Spleen (tissue), 11 donors: ENCODE measurements around the gene SLC25A29. TPM values are rescaled to one million over a fixed set of nuclear protein-coding genes. Genes with fewer than 3 reads are reported as not detected.

Experiments
- DNase-seq: peaks from one replicate; pipeline ENCODE4 v3.0.0-alpha.2; 2020
- H3K27ac ChIP-seq, 8 donors: fragments of 200-600 bp; sonication (generic) in 7 of 8; 1 replicate in 4 of 8; 2 replicates in 4 of 8; pipeline versions ENCODE4 v1.5.0 to v1.8.0; 2016 to 2021; ENCODE audit warnings: inconsistent platforms in 4 of 8, mild to moderate bottlenecking in 4 of 8, moderate library complexity in 1 of 8
- H3K27me3 ChIP-seq, 7 donors: fragments of 200-600 bp; sonication (generic) in 6 of 7; replicated peaks in 1 of 7; 1 replicate in 4 of 7; 2 replicates in 3 of 7; pipeline versions ENCODE4 v1.5.0 to v1.8.0; 2016 to 2021; ENCODE audit warnings: inconsistent platforms in 3 of 7, mild to moderate bottlenecking in 1 of 7
- H3K36me3 ChIP-seq, 6 donors: fragments of 200-600 bp; sonication (generic) in 5 of 6; 1 replicate in 4 of 6; 2 replicates in 2 of 6; pipeline versions ENCODE4 v1.5.0 to v1.8.0; 2016 to 2021; ENCODE audit warnings: inconsistent platforms in 2 of 6
- H3K4me1 ChIP-seq, 6 donors: fragments of 200-600 bp; sonication (generic) in 5 of 6; 1 replicate in 3 of 6; 2 replicates in 3 of 6; pipeline versions ENCODE4 v1.5.0 to v1.8.0; 2016 to 2021; ENCODE audit warnings: inconsistent platforms in 3 of 6
- H3K4me3 ChIP-seq, 8 donors: fragments of 200-600 bp; sonication (generic) in 7 of 8; 1 replicate in 4 of 8; 2 replicates in 4 of 8; pipeline versions ENCODE4 v1.5.0 to v1.8.0; 2016 to 2021; ENCODE audit warnings: inconsistent platforms in 4 of 8, mild to moderate bottlenecking in 4 of 8, moderate library complexity in 2 of 8
- H3K9me3 ChIP-seq, 8 donors: fragments of 200-600 bp; sonication (generic) in 7 of 8; 1 replicate in 4 of 8; 2 replicates in 4 of 8; pipeline versions ENCODE4 v1.5.0 to v1.8.0; 2016 to 2021; ENCODE audit warnings: inconsistent platforms in 4 of 8
- CTCF ChIP-seq, 11 experiments: fragments of 200-600 bp in 7 of 11; fragments of 450-650 bp in 4 of 11; sonication (generic) in 4 of 11; IDR thresholded peaks in 8 of 11; conservative IDR thresholded peaks in 3 of 11; 1 replicate in 7 of 11; 2 replicates in 4 of 11; pipeline versions ENCODE4 v1.4.0 to v1.8.0; 2016 to 2021; ENCODE audit warnings: antibody characterized with exemption in 11 of 11, inconsistent platforms in 4 of 11, mild to moderate bottlenecking in 1 of 11
- POLR2A ChIP-seq, 3 donors: fragments of 450-650 bp; IDR thresholded peaks; one replicate each; pipeline ENCODE4 v1.5.1; 2017; ENCODE audit warnings: antibody characterized with exemption in 3 of 3, mild to moderate bottlenecking in 1 of 3
- POLR2AphosphoS5 ChIP-seq, 3 donors: sonication (generic); formaldehyde crosslinking; IDR thresholded peaks; one replicate each; pipeline ENCODE4 v1.5.1; 2017; ENCODE audit warnings: antibody characterized with exemption in 3 of 3
- WGBS, 5 donors: extraction: QIAGEN DNeasy Blood & Tissue Kit in 3 of 5; methylation state at CpG; one replicate each; pipeline versions ENCODE4 v1.1.5 to v1.1.7; 2013 to 2018; 5-methylcytosine and 5-hydroxymethylcytosine counted together
- intact Hi-C: fragments of 100-400 bp; cut with DNase I; formaldehyde crosslinking; loops from one replicate; pipeline ENCODE4 v1.15.0; 2023; ENCODE audit warnings: low total_unique reads
- polyA plus RNA-seq, 3 donors: library from polyadenylated mRNA; stranded (reverse); fragments of 200-250 nt; gene quantifications; one replicate each; pipeline ENCODE4 v1.2.1, GENCODE V29; 2013
- total RNA-seq, 7 donors: library from RNA; depleted of rRNA in 3 of 7; stranded (reverse); fragments of >200 nt in 3 of 7; fragmentation: NEBNext Ultra II Directional in 4 of 7; extraction: Animal tissue kit (Norgen Biotek cat#: 25700) in 4 of 7; gene quantifications; one replicate each; pipeline versions ENCODE4 v1.1.0 to v1.2.1, GENCODE V29; 2016 to 2021
- donor health status: healthy with polysubstance abuse.
- donor health status: DM: no; HTN: no; CAD: no; lungs with moderate emphysema.
- donor health status: DM: no; HTN: no; CAD: no.
- donor health status: Bipolar disorder and iron deficiency.
- donor health status: healthy.
- donor health status: DM: no; HTN: no; CAD: no.
- donor health status: DM: yes; HTN: yes; CAD: no.

SLC25A29 gene
- total and polyA plus RNA-seq, 10 donors, result 19.6 to 52.9 (median 32.5) TPM

GRCh38 chr14:100322138-100322957 is 16.1 kb upstream of the SLC25A29 start:
- no peak for DNase-seq
- Histone ChIP-seq H3K27ac (no peak overlapping the region), H3K27me3 (no peaks in the 10 kb centered on the region), H3K36me3 (no peaks in the 10 kb centered on the region), H3K4me3 (no peak overlapping the region), H3K9me3 (no peaks in the 10 kb centered on the region), H3K4me1 (peaks cover 6 to 30% (median 19%) of the 10 kb centered on the region in 6 donors)
- 86 to 100% (median 88%) methylated on average over 6 to 15 of the region's 15 CpGs for WGBS, 5 donors
- no peak for TF ChIP-seq POLR2AphosphoS5 (IDR thresholded peaks at IDR 0.05)
- no peak for TF ChIP-seq CTCF (IDR thresholded peaks at IDR 0.05 in 8 of 11, conservative IDR thresholded peaks at IDR 0.05 in 3 of 11)
- TF ChIP-seq POLR2A (IDR thresholded peaks at IDR 0.05), result no peak
- intact Hi-C loops, result no loop called here

- WGBS, 5 donors, result 63 to 75% (median 72%) methylated on average over 8 to 9 of the region's 9 CpGs
- no peaks in the 10 kb centered on the region for H3K36me3 ChIP-seq
- TF ChIP-seq POLR2A (IDR thresholded peaks at IDR 0.05) (no peak), CTCF (IDR thresholded peaks at IDR 0.05 in 8 of 11, conservative IDR thresholded peaks at IDR 0.05 in 3 of 11) (no peak), POLR2AphosphoS5 (IDR thresholded peaks at IDR 0.05) (peak; percentile 17 to 63 (median 47))
- peak; percentile 79 for DNase-seq
- peaks cover 6 to 34% (median 20%) of the 10 kb centered on the region in 6 donors for H3K4me1 ChIP-seq
- no peak overlapping the region for H3K4me3 ChIP-seq
- no peaks in the 10 kb centered on the region for H3K9me3 ChIP-seq
- H3K27ac ChIP-seq, result no peak overlapping the region
- no peaks in the 10 kb centered on the region for H3K27me3 ChIP-seq
- intact Hi-C loops, result no loop called here
Measured at GRCh38 chr14:100321473-100322137, 15.4 kb upstream of the SLC25A29 start.

GRCh38 chr14:100320157-100320856 is 14.1 kb upstream of the SLC25A29 start:
- no peak overlapping the region for H3K4me3 ChIP-seq
- no peak for DNase-seq
- TF ChIP-seq CTCF (IDR thresholded peaks at IDR 0.05 in 8 of 11, conservative IDR thresholded peaks at IDR 0.05 in 3 of 11), result no peak
- TF ChIP-seq POLR2AphosphoS5 (IDR thresholded peaks at IDR 0.05), result no peak
- TF ChIP-seq POLR2A (IDR thresholded peaks at IDR 0.05), result no peak
- H3K27me3 ChIP-seq, result no peaks in the 10 kb centered on the region
- H3K9me3 ChIP-seq, result no peaks in the 10 kb centered on the region
- intact Hi-C loops, result no loop called here
- H3K27ac ChIP-seq, result no peak overlapping the region
- H3K4me1 ChIP-seq, result peaks cover 6 to 34% (median 20%) of the 10 kb centered on the region in 6 donors
- 89 to 94% (median 93%) methylated on average over 12 of the region's 12 CpGs for WGBS, 5 donors
- H3K36me3 ChIP-seq, result no peaks in the 10 kb centered on the region
